Hematopoietic multipotent progenitor cell treated with erythropoietin and hydrocortisone succinate and interleukin-3 and kit ligand, for 4 days (in vitro differentiated cells): Measurements from ENCODE around the gene DENND1A.
"Not testable (repeated sequence)": the region's sequence is repeated elsewhere in the genome, so short reads cannot be mapped to it uniquely, and the experiment has no call there.

Experiments used
- DNase-seq: peaks from one replicate; pipeline ENCODE4 v3.0.0-alpha.2; 2015

The DENND1A gene

DNA sequence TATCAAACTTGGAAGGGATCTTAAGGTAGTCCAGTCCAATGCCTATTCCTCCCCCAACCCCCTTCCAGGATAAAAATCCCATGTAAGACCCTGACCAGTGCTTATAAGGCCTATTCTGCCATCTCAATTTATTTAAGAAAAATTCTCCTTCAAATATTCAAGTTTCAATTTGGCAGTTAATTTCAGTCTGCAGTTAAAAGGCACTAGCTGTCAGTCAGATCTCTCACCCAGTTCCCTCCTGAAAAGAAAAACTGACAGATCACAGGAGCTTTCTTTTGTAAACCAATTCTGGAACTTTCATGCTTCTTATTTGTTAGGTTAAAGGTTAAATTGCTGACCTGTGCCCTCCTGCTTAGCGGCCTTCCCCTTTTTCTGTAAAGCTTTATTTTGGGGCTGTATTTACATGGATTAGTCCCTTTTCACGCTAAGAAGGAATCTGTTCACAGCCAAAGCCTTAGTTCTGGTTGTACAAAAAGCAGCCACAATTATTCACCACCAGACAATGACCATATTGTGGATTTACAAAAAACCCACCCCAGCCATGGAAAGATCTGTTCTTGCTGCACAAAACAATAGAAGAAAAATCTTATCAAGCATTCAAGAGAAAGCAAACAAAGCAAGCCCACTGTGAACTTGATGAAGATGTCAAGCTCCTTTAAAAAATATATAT, 68.7 kb downstream of the DENND1A start:
- DNase-seq: no peak

GRCh38 chr9:123860603-123861002, 69.3 kb downstream of the DENND1A start:
- no peak for DNase-seq

DNA sequence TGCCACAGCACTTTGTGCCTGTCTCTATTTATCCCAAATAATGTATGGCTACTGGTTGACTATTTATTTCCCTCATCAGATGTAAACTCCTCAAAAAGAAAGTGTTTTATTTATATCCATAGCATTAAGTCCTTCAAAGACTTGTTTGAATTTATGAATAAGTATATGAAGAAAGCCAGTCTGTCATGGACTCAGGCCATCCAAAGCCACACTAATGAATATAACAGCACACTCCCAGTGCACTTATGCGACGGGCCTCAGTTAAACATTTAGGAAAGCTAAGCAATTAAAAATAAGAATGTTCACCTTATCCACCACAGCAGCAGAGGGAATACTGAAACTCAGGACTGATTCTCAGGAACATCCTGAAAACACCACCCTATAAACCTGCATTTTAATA, 77.5 kb downstream of the DENND1A start:
- no peak for DNase-seq

DNA sequence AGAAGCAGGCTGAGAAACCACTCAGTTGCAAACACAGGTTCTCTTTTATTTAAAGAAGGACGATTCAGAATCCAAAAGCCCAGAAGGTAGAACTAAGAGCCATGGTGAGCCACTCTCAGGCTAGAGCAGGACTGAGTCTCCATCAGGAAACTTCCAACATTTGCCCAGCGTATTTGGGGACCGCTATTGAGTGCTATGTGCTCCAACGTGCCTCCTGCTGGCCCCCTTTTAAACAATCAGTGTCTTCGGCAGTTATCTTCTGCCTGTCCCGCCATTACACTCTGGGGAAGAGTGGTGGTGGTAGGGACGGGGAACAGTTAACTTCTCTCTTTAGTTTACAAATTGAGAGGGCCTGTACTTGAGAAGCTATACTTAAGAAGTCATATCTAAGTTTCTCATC, 78.1 kb downstream of the DENND1A start:
- DNase-seq: no peak

- DNase-seq: no peak
Measured at GRCh38 chr9:123848447-123849085, 81.4 kb downstream of the DENND1A start.

DNA sequence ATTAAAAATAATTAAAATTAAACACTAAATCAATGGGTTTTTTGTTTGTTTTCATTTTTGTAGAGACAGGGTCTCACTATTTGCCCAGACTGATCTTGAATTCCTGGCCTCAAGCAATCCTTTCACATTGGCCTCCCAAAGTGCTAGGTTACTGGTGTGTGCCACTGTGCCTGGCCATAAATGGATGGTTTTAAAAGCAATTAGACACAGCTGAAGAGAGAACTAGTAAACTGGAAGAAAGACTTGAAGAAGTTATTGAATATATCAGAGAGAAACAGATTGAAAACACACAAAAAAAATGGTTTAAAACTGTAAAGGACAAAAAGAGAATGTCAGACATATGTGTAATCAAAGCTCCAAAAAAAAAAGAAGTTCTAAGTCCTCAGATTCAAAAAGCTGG, 83.0 kb downstream of the DENND1A start:
- no peak for DNase-seq

- DNase-seq: no peak
Measured at GRCh38 chr9:123843703-123844102, 86.2 kb downstream of the DENND1A start.

GRCh38 chr9:123835821-123836220, 94.1 kb downstream of the DENND1A start:
- peak; percentile 27 for DNase-seq

DNA sequence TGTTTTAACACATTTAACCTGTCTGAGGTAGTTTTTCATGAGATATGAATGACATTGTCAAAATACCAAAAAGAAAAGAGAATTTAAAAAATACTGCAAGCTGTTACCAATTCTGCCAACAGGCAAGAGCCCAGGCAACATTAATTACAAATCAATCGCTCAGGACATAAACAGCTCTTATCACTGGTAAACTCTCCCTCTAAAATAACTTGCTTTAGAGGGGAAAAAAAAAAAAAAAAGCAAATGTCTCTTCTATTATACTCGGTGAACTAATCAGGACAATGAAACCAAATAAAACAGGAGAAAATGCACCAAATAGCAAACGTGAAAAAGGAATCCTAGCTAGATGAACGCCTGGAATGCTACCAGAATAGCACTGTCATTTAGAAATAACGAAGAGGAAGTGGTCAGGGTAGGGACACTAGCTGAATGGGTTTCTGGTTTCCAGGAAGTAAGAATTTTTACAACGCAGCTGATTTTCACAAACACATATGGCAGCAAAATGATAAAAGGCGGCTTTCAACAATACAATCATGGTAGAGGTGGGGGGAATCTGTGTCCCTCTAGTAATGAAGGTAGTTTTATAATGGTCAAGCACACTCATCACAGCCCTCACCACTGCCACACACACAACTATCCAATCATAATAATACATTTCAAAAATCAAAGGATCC, 94.9 kb downstream of the DENND1A start:
- peak; percentile 89 for DNase-seq

- no peak for DNase-seq
Measured at GRCh38 chr9:123834218-123834888, 95.6 kb downstream of the DENND1A start.

DNA sequence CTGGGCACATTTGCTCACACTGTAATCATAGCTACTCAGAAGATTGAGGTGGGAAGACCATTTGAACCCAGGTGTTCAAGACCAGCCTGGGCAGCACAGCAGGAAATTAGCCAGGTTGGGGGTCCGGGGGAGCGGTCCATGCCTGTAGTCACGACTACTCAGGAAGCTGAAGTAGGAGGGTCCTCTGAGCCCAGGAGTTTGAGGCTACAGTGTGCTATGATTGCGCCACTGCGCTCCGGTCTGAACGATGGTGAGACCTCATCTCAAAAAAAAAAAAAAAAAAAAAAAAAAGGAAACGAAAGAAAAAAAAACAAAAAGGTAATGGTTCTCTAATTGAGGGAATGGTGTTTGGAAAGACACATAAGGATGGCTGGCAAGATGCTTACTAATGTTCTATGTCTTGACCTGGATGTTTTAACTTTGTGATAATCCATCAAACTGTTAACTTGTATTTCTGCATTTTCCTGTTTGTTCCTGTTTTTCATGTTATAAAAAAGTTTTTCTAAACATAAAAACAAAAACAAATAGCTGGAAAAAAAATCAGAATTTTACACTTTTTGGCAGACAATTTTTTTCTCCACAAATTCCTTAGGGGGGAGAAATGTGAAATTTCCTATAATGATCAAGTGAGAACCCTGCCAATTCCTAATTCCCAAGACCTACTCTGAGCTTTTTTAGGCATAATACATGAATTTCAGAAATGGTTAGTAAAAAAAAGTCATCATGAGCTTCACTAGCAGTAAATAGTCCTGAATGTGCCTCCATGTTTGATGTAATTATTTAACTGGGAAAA, 96.9 kb downstream of the DENND1A start:
- peak; percentile 20 for DNase-seq

DNA sequence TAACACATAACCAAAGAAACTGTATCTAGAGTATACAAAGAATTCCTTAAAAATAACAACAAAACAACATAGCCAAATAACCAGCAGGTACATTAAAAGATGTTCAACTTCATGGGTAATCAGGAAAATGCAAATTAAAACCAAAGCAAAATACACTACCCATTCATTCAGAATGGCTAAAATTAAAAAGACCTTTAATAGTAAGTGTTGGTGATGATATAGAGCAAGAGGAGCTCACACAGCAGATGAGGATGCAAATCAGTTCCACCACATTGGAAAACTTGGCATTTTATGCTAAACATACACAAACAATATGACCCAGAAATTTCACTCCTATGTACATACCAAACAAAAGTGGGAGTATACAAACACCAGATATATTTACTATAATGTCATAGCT, 97.8 kb downstream of the DENND1A start:
- no peak for DNase-seq

- DNase-seq: peak; percentile 16
Measured at GRCh38 chr9:123828449-123828848, 101.5 kb downstream of the DENND1A start.

GRCh38 chr9:123825342-123826060, 104.4 kb downstream of the DENND1A start:
- DNase-seq: no peak

- peak; percentile 29 for DNase-seq
Measured at GRCh38 chr9:123823194-123823947, 106.6 kb downstream of the DENND1A start.

DNA sequence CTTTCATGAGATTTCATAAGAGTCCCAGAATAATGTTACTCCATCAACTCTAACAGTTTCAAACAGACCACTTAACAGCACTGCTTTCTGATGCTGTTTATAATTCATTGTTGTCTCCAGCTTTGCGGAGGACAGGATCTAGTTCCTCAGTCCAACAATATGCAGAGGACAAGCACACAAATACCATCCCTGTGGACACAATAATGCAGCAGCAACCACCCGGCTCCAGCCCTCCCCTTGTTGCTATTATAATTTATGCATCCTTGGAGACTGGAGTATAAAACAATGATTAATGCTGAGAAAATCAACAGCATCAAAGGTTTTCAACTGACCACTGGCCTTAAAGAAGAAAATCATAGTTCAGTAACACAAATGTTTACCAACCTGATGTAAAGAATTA, 108.3 kb downstream of the DENND1A start:
- no peak for DNase-seq

DNA sequence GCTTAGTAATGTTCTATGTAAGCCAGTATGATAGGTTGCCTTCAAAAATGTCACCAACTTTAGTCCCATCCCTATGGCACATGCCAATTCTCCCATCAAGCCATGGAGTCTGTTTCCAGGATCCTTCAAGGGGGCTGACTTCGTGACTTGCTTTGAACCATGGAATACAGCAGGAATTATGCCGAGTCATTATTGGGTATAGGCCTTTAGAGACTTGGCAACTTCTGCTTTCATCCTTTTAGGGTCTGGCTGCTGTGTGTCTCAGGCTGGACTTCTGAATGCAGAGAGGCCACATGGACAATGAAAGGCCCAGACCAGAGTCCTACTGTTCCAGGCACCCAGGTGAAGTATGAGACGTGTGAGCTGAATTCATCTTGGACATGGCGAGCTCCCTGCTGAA, 109.8 kb downstream of the DENND1A start:
- peak; percentile 46 for DNase-seq

DNA sequence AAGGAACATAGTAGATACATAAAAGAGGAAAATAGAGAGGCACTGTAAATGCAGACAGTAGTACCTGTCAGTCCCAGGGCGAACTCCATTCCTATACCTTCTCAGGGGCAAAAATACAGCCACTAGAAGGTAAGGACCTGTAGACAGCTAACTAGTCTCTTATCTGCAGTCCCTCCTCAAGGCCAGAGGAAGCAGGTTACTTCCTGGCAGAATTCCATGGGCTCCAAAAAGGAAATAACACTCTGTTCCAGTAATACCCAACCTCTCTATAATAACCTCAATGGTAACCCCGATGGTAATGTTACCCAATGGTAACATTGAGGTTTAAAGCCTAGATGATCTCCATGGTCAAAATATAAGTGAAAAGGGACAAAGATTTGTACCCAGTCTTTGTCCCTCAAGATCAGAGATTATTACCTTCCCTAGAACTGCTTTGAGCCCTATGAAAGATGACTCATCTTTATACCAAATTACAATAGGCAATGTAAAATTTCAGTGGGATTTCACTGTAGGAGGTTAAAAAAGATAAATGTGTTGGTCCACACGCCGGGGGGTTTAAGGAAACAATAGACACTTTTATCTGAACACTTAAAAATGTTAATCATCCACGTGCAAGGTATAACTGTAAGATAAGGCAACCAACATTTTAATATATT, 113.0 kb downstream of the DENND1A start:
- peak; percentile 13 for DNase-seq

- DNase-seq: not testable (repeated sequence)
Measured at GRCh38 chr9:123815856-123816255, 114.1 kb downstream of the DENND1A start.

DNA sequence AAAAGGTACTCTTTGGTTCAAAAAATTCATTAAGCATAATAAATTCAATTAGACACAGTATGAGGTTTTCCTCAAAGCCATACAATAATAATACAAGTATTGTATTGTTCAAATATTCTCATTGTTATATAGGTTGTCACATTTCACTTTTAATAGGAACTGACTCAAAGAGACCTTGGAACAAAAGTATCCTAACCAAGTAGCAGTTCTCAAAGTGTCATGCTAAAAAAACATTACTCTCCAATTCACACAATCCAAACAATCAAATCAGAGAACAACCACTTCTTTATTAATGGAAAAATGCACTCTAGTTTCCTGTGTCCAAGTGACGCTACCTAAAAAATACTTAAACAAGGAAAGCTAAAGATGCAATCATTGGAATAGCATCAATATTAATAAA, 115.4 kb downstream of the DENND1A start:
- no peak for DNase-seq

DNA sequence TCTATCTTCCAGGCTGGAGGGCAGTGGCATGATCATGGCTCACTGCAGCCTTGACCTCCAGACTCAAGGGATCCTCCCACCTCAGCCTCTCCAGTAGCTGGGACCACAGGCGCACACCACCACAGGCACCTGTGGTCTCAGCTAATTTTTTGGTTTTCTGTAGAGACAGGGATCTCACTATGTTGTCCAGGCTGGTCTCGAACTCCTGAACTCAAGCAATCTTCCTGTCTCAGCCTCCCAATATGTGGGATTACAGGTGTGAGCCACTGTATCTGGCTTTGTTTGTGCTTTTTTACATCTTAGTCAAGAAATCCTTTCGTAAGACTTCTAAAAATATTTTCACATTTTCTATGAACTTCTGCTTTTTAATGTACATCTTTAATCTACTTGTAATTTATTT, 116.9 kb downstream of the DENND1A start:
- no peak for DNase-seq
